SHP77 (cell line): ENCODE data around the gene RFLNA.
A peak's percentile ranks its signal among the peaks of the same experiment; 100 is the strongest.

Experiments used
- DNase-seq, 2 experiments: peaks; one replicate each; lab custom pipeline; 2025; lab: John Stamatoyannopoulos, UW

Gene RFLNA

GRCh38 chr12:124294780-124295341 is at the start of gene RFLNA:
TSS of gene RFLNA (plus strand) at chr12:124295093. CDS start at chr12:124295430, 337 bp downstream.
- DNase-seq = no peak

- DNase-seq = no peak
Observed at GRCh38 chr12:124247331-124247730, 47.6 kb upstream of the RFLNA start.

- DNase-seq = no peak
Observed at GRCh38 chr12:124248941-124249825, 45.7 kb upstream of the RFLNA start.

GRCh38 chr12:124251186-124251585 is 43.7 kb upstream of the RFLNA start:
- no peak for DNase-seq

- DNase-seq = no peak
Observed at GRCh38 chr12:124252964-124253363, 41.9 kb upstream of the RFLNA start.

GRCh38 chr12:124254126-124254525 is 40.8 kb upstream of the RFLNA start:
- DNase-seq = no peak

GRCh38 chr12:124259154-124260066 is 35.5 kb upstream of the RFLNA start:
- DNase-seq = no peak

- DNase-seq = no peak
Observed at GRCh38 chr12:124261885-124262284, 33.0 kb upstream of the RFLNA start.

GRCh38 chr12:124264089-124264795 is 30.7 kb upstream of the RFLNA start:
- DNase-seq = no peak

- no peak for DNase-seq
Observed at GRCh38 chr12:124264879-124265278, 30.0 kb upstream of the RFLNA start.

GRCh38 chr12:124267205-124267778 is 27.6 kb upstream of the RFLNA start:
- DNase-seq = no peak

- DNase-seq = no peak
Observed at GRCh38 chr12:124270671-124271070, 24.2 kb upstream of the RFLNA start.

GRCh38 chr12:124273630-124274029 is 21.3 kb upstream of the RFLNA start:
- peak; percentile 50 to 78 for DNase-seq

GRCh38 chr12:124276337-124276736 is 18.6 kb upstream of the RFLNA start:
- no peak for DNase-seq

- peak in 1 of 2 experiments; percentile 16 for DNase-seq
Observed at GRCh38 chr12:124277394-124278241, 17.3 kb upstream of the RFLNA start.

GRCh38 chr12:124278389-124279101 is 16.3 kb upstream of the RFLNA start:
- peak; percentile 50 to 64 for DNase-seq

GRCh38 chr12:124279315-124279714 is 15.6 kb upstream of the RFLNA start:
- DNase-seq = no peak

- peak; percentile 59 to 66 for DNase-seq
Observed at GRCh38 chr12:124279846-124280360, 15.0 kb upstream of the RFLNA start.

- no peak for DNase-seq
Observed at GRCh38 chr12:124281309-124281708, 13.6 kb upstream of the RFLNA start.
